ENCODE measurements around the gene IL1A. TPM values are rescaled to one million over a fixed set of nuclear protein-coding genes. Genes with fewer than 3 reads are reported as not detected.

Gene IL1A
- total and polyA plus RNA-seq, 9 of the 15 experiments (the other 6 are each of a cell fraction or from before 2014, with no cell fraction given) = 0.03 to 0.27 (median 0.14) TPM; not detected in 2

- TF ChIP-seq ARID4B (CRISPR knock-in tag; IDR thresholded peaks at IDR 0.05) (peak; percentile 96), ASH1L (IDR thresholded peaks at IDR 0.05; ENCODE audit: borderline replicate concordance, low read depth, partially characterized antibody) (peak; percentile 88), ATF1 (CRISPR knock-in tag; IDR thresholded peaks at IDR 0.05) (peak; percentile 54; the same call in 1 of the 2 replicates), ATF1 (tag; IDR thresholded peaks at IDR 0.05) (peak; percentile 97), SUPT5H (IDR thresholded peaks at IDR 0.05) (peak; percentile 71), THRA (IDR thresholded peaks at IDR 0.05) (no peak), SIN3A (IDR thresholded peaks at IDR 0.05; ENCODE audit: borderline replicate concordance in 2 of 2, control insufficient read depth in 1 of 2, low read depth in 2 of 2, low read length in 2 of 2) (peak; percentile 92 to 95; a peak in 3 of 4 replicates), FOS (IDR thresholded peaks at IDR 0.05; ENCODE audit: extremely low read depth, insufficient read length) (peak; percentile 88), ELF1 (tag; IDR thresholded peaks at IDR 0.05) (no peak), HLTF (IDR thresholded peaks at IDR 0.05) (no peak), TCF7 (IDR thresholded peaks at IDR 0.05; ENCODE audit: borderline replicate concordance) (0 out of 2 replicates have a peak, but pooled peaks have one; percentile 8)
- TF ChIP-seq, protein P1, sequence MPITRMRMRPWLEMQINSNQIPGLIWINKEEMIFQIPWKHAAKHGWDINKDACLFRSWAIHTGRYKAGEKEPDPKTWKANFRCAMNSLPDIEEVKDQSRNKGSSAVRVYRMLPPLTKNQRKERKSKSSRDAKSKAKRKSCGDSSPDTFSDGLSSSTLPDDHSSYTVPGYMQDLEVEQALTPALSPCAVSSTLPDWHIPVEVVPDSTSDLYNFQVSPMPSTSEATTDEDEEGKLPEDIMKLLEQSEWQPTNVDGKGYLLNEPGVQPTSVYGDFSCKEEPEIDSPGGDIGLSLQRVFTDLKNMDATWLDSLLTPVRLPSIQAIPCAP (CRISPR knock-in tag; IDR thresholded peaks at IDR 0.05; ENCODE audit: borderline replicate concordance) = 0 out of 2 replicates have a peak, but pooled peaks have one; percentile 24
- TF ChIP-seq, protein P2, sequence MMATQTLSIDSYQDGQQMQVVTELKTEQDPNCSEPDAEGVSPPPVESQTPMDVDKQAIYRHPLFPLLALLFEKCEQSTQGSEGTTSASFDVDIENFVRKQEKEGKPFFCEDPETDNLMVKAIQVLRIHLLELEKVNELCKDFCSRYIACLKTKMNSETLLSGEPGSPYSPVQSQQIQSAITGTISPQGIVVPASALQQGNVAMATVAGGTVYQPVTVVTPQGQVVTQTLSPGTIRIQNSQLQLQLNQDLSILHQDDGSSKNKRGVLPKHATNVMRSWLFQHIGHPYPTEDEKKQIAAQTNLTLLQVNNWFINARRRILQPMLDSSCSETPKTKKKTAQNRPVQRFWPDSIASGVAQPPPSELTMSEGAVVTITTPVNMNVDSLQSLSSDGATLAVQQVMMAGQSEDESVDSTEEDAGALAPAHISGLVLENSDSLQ (IDR thresholded peaks at IDR 0.05) = peak; percentile 64; the same call in 1 of the 2 replicates
- TF ChIP-seq, protein P3, sequence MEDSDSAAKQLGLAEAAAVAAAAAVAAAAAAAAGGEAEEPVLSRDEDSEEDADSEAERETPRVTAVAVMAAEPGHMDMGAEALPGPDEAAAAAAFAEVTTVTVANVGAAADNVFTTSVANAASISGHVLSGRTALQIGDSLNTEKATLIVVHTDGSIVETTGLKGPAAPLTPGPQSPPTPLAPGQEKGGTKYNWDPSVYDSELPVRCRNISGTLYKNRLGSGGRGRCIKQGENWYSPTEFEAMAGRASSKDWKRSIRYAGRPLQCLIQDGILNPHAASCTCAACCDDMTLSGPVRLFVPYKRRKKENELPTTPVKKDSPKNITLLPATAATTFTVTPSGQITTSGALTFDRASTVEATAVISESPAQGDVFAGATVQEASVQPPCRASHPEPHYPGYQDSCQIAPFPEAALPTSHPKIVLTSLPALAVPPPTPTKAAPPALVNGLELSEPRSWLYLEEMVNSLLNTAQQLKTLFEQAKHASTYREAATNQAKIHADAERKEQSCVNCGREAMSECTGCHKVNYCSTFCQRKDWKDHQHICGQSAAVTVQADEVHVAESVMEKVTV (CRISPR knock-in tag; IDR thresholded peaks at IDR 0.05) = no peak
- TF ChIP-seq, protein P4, sequence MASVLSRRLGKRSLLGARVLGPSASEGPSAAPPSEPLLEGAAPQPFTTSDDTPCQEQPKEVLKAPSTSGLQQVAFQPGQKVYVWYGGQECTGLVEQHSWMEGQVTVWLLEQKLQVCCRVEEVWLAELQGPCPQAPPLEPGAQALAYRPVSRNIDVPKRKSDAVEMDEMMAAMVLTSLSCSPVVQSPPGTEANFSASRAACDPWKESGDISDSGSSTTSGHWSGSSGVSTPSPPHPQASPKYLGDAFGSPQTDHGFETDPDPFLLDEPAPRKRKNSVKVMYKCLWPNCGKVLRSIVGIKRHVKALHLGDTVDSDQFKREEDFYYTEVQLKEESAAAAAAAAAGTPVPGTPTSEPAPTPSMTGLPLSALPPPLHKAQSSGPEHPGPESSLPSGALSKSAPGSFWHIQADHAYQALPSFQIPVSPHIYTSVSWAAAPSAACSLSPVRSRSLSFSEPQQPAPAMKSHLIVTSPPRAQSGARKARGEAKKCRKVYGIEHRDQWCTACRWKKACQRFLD (CRISPR knock-in tag; IDR thresholded peaks at IDR 0.05) = no peak
These were observed 19.9 kb downstream of the IL1A start, which contains the start of gene CKAP2L (continued) for GRCh38 chr2:112764071-112765044.

Data from K562 (cell line).